ENCODE results near the gene TNRC18.
A peak's percentile ranks its signal among the peaks of the same experiment; 100 is the strongest.
"Not testable (repeated sequence)": the region's sequence is repeated elsewhere in the genome, so short reads cannot be mapped to it uniquely, and the experiment has no call there.

Gene TNRC18

DNA sequence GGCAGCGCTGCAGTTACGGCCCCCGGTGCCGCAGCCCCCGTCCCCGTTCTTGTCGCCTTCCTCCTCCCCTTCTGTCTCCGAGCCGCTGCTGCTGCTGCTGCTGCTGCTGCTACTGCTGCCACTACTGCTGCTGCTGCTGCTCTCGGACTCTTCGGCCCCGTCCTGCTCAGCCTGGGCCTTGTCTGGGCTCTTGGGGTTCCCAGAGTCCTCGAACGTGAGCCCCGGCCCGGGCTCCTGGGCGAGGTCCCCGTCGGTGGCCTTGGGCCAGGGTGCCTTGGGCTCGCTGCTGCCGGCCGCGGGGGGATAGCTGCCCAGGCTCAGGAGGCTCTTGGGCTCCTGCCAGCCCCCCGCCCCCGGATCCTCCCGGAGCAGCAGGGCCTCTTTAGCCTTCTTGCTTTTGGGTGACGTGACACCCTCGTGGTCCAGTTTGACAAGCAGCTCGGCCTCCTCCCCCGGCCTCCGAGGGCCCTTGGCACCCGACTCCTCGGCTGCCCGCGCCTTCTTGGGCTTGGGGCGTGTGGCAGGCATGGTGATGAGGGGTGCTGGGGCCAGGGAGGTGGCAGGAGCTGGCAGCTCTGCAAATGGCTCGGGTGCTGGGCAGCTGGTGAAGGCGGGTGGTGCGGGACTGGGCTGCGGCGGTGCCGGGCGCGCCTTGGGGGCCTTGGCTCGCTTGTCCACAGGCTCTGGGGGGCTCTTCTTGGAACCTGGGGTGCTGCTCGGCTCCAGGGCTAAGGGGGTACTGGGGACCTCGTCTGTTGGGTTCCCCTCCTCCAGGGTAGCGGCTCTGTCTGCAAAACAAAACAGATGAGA is 110.4 kb downstream of the TNRC18 start:
- not testable (repeated sequence) for DNase-seq

DNA sequence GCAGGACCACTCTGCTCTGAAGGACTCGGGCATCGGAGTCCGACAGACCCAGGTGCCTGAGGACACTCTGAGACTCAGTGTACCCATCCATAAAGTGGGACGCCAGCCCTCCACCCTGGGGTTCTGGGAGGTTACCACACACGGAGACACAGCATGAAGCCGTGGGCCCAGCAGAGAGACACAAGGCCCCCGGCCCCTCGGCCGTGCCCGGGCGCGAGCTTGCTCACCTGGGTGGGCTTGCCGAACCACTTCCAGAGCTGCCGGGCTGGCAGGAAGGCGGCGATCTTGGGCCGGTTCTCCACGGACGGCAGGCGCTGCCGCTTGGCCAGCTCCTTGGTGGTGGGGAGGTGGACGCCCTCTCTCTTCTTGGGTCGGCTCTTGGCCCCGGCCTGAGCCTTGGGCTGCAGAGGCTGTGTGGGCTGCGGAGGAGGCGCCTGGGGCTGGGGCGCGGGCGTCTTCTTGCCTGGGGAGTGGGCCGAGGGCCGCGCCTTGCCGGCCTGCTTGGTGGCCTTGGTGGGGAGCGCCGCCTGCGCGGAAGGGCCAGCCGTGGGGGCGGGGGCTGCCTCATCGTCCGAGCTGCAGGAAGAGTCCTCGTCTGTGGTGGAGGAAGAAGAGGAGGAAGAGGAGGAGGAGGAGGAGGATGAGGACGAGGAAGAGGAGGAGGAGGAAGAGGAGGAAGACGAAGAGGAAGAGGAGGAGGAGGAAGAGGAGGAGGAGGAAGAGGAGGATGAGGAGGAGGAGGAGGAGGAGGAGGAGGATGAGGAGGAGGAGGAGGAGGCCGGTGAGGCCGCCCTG is 111.2 kb downstream of the TNRC18 start:
- not testable (repeated sequence) for DNase-seq

GRCh38 chr7:5310822-5311405 is 112.7 kb downstream of the TNRC18 start:
- no peak for DNase-seq

DNA sequence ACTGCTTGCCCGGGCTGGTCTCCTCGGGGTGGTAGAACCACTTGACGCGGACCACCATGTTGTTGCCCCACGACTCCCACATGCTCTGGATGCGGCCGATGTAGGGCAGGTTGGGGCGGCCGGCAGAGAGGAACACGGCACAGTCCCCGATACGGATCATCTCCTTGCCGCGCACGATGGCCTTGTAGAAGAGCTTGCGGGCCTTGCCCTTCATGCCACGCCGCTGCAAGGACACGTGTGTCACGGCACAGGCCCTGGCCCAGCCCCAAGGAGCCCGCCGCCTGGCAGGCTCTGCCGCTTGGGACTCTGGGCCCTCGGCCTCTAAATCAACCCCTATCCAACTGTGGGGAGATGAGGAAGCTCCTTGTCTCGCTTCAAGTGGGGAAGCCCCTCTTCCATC is 114.5 kb downstream of the TNRC18 start:
- DNase-seq: no peak

GRCh38 chr7:5307221-5308142 is 116.2 kb downstream of the TNRC18 start:
- not testable (repeated sequence) for DNase-seq

- not testable (repeated sequence) for DNase-seq
These were observed 118.6 kb downstream of the TNRC18 start for GRCh38 chr7:5305050-5305449.

DNA sequence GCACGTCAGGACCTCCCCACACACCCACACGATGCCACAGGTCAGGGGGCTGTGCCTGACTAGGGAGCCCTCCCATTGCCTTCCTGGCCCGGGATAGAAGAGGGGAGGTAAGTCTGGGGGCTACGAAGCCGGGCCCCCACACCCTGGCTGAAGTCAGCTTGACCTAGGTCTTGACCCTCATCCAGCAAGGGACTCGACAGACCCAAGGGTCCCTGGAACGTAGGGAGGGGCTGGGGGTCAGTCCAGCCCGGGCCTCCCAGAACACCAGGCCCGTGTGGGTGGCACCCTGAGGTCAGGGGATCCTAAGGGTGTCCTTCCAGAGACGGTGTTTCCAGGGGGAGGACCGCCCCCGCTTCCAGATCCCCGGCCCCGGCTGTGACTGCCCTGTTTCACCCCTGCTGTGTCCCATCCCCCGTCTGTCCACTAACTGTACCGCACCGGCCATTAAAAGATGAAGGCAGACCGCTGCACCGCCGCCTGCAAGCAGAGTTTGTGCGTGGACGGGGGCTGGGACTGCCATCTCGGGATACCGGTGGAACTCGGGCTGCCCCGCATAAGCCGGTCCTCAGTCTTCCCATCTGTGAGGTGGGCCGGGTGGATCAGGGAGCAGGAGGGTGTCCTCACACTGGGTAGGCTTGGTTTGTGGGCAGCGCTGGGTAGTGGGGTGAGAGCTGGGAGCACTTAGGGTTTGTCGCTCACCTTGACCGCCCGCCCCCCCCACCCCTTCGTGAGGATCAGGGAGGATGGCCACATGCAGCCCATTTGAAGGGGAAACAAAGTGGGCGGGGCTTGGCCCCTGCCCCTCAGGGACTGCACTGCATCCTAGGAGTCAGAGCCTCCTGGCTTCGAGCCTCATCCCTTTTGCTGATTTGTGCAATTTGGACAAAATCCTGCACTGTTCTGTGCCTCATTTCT is 119.8 kb downstream of the TNRC18 start:
- DNase-seq: no peak

GRCh38 chr7:5303061-5303460 is 120.6 kb downstream of the TNRC18 start:
- DNase-seq: no peak

GRCh38 chr7:5302577-5302976 is 121.1 kb downstream of the TNRC18 start:
- DNase-seq: no peak

DNA sequence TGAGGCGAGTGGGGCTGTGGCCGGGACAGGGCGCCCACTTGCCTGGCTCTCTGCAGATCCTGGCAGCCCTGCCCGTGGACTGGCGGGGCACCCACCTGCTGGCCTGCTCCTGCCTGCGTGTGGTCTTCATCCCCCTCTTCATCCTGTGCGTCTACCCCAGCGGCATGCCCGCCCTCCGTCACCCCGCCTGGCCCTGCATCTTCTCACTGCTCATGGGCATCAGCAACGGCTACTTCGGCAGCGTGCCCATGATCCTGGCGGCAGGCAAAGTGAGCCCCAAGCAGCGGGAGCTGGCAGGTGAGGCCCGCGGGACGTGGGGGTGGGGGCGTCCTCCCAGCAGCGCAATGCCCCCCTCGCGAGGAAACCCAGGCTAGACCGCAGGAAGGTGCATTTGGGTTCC is 123.3 kb downstream of the TNRC18 start:
- no peak for DNase-seq

DNA sequence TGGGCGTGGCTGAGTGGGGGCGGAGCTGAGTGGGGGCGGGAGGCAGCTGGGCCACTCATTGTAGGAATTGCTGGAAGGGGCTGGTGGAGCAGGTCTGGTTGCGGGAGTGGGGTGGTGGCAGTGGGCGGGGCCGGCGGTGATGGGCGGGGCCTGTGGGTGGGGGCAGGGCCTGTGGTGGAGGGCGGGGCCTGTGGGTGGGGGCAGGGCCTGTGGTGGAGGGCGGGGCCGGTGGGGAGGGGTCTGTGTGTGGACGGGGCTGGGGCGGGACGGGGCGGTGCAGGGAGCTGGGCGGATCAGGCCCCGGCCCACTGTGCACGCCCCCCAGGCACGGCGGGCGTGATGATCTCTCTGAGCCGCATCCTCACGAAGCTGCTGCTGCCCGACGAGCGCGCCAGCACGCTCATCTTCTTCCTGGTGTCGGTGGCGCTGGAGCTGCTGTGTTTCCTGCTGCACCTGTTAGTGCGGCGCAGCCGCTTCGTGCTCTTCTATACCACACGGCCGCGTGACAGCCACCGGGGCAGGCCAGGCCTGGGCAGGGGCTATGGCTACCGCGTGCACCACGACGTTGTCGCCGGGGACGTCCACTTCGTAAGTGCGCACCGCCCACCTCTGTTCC is 126.9 kb downstream of the TNRC18 start:
- peak in 1 of 3 experiments; percentile 57 for DNase-seq

- no peak for DNase-seq
These were observed 127.5 kb downstream of the TNRC18 start for GRCh38 chr7:5296015-5296610.

GRCh38 chr7:5295039-5296014 is 128.3 kb downstream of the TNRC18 start:
- DNase-seq: no peak

DNA sequence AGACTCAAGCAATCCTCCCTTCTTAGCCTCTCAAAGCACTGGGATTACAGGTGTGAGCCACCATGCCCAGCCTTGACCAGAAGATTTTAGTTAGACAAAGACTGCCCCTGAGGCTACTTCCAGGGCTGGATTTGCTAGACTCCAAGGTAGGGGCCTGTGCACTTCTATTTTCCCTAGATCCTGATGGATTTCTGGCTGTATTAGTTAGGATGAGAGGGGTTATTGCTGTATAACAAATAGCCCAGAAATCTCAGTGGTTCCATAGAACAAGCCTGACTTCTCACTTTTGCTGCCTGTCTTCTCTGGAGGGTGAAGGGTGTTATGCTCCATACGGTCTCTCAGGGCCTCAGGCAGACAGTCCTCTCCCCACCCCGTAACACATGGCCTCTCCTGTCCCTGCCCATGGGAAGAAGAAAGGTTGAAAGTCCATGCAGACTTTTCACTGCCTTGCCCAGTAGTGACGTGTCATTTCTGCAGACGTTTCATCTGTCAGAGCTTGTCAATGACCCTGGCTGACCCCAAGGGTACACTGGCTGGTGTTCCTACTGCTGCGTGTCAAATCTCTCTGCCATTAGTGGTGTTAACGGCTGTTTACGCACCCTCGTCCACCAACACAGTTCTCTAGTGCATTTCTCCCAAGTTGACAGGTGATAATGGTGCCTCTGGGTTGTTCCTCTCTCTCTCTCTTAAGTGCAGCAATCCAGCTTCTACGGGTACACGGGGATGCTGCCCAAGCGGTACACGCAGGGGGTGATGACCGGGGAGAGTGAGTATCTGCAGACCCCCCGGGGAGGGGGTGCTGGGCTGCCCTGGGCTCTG is 129.3 kb downstream of the TNRC18 start:
- no peak for DNase-seq

GRCh38 chr7:5291711-5292335 is 131.8 kb downstream of the TNRC18 start:
- DNase-seq: not testable (repeated sequence)

DNA sequence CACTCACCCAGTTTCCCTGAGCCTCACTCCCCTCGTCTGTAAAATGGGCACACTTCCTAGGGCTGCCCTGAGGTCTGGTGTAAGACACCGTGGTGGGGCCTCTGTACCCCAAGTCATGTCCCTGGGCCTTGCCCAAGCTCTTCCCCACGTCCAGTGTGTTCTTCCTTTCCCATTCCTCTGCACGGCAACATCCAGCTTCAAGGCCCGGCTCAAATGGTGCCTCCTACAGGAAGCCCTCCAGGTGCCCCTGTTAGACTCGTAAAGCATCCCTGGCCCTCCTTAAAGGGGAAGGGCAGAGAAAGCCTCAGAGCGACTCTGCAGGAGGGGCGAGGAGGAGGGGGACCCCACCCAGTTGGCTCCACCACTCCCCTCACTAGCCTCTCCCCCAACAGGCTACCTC is 132.3 kb downstream of the TNRC18 start:
- DNase-seq: no peak

- DNase-seq: no peak
These were observed 134.3 kb downstream of the TNRC18 start for GRCh38 chr7:5289355-5289754.

DNA sequence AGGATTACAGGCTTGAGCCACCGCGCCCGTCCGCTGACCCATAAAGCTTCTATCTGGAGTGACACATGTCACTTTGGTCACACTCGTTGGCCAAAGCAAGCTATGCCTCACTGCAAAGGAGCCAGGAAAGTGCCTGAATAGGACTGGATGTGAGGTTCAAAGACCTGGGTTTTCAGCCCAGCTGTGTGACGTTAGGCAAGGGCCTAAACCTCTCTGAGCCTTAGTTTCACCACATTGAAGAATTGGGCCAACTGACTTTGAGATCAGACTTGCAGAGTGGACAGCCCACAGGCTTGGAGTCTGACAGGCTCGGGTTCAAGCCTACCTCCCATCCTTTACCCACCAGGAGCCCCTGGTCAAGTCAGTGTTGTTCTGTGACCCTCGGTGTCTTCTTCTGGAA is 135.1 kb downstream of the TNRC18 start:
- not testable (repeated sequence) for DNase-seq
